H1 (cell line): ENCODE results near the gene SGCD. TPM values are rescaled to one million over a fixed set of nuclear protein-coding genes. Genes with fewer than 3 reads are reported as not detected.

Source experiments
- CTCF ChIA-PET: fragments of 300-600 bp; sonication (Branson Sonifier 250); formaldehyde crosslinking; loops from one replicate; lab custom pipeline; 2021; ENCODE audit not compliant: partially characterized antibody; lab: Charles Lee
- POLR2A ChIA-PET: fragments of 300-600 bp; sonication (Branson Sonifier 250); formaldehyde crosslinking; loops from one replicate; lab custom pipeline; 2021; ENCODE audit warnings: inconsistent platforms; ENCODE audit not compliant: partially characterized antibody; lab: Charles Lee
- DNase-seq, 2 experiments: peaks; one replicate each; pipeline versions ENCODE4 v3.0.0 to v3.0.0-alpha.2; 2010 to 2022; ENCODE audit warnings: low spot score in 2 of 2, low read depth in 1 of 2, mixed read lengths in 1 of 2
- FAIRE-seq: peaks from 2 replicates; lab custom pipeline; 2011; peaks lifted over from hg19 to GRCh38; lab: Jason Lieb, UNC
- H2AFZ ChIP-seq: 2 replicates; pipeline ENCODE4 v1.8.1; 2012; ENCODE audit warnings: low read length, inconsistent platforms
- H2AK5ac ChIP-seq: 2 replicates; pipeline ENCODE4 v1.6.1; 2013; ENCODE audit warnings: low read depth, low read length
- H2BK120ac ChIP-seq: replicated peaks from 2 replicates; pipeline ENCODE3; 2013; ENCODE audit warnings: low read depth, low read length, inconsistent platforms
- H2BK12ac ChIP-seq: 2 replicates; pipeline ENCODE4 v1.6.1; 2013; ENCODE audit warnings: low read depth, low read length
- H2BK15ac ChIP-seq: 2 replicates; pipeline ENCODE4 v1.6.1; 2013; ENCODE audit warnings: low read length
- H2BK20ac ChIP-seq: 2 replicates; pipeline ENCODE4 v1.6.1; 2013; ENCODE audit warnings: low read length
- H2BK5ac ChIP-seq: 2 replicates; pipeline ENCODE4 v1.6.1; 2013; ENCODE audit warnings: low read depth, low read length
- H3K14ac ChIP-seq: 2 replicates; pipeline ENCODE4 v1.6.1; 2013; ENCODE audit warnings: inconsistent platforms; ENCODE audit not compliant: insufficient read length
- H3K18ac ChIP-seq: 2 replicates; pipeline ENCODE4 v1.6.1; 2013; ENCODE audit warnings: low read length; ENCODE audit errors: extremely low read depth
- H3K23ac ChIP-seq: 2 replicates; pipeline ENCODE4 v1.6.1; 2013; ENCODE audit warnings: inconsistent platforms; ENCODE audit not compliant: insufficient read length
- H3K23me2 ChIP-seq: 2 replicates; pipeline ENCODE4 v1.6.1; 2013; ENCODE audit warnings: low read depth, low read length
- H3K27ac ChIP-seq: 2 replicates; pipeline ENCODE4 v1.6.1; 2011; ENCODE audit warnings: low read depth, low read length, inconsistent platforms
- H3K27me3 ChIP-seq, 4 experiments: replicated peaks in 1 of 4; 1 replicate in 1 of 4; 2 replicates in 3 of 4; pipeline versions ENCODE4 v1.6.1 to v1.8.1; 2011 to 2013; ENCODE audit warnings: low read length in 3 of 4, mild to moderate bottlenecking in 3 of 4, inconsistent platforms in 2 of 4, mixed read lengths in 2 of 4, moderate library complexity in 1 of 4; ENCODE audit not compliant: control insufficient read depth in 3 of 4, insufficient read depth in 3 of 4; ENCODE audit errors: extremely low read depth in 1 of 4
- H3K36me3 ChIP-seq, 4 experiments: 2 replicates each; pipeline versions ENCODE4 v1.6.1 to v1.8.1; 2011 to 2013; ENCODE audit warnings: mild to moderate bottlenecking in 4 of 4, low read length in 3 of 4, moderate library complexity in 2 of 4, control low read depth in 1 of 4, inconsistent platforms in 1 of 4; ENCODE audit not compliant: insufficient read depth in 4 of 4, control insufficient read depth in 2 of 4
- H3K4ac ChIP-seq: replicated peaks from 2 replicates; pipeline ENCODE3; 2013; ENCODE audit warnings: low read length, low read depth, mixed read lengths, inconsistent platforms; ENCODE audit not compliant: insufficient read length
- H3K4me1 ChIP-seq, 4 experiments: replicated peaks in 1 of 4; 1 replicate in 1 of 4; 2 replicates in 3 of 4; pipeline versions ENCODE4 v1.6.1 to v1.8.1; 2011 to 2013; ENCODE audit warnings: low read length in 3 of 4, inconsistent platforms in 2 of 4, mixed read lengths in 1 of 4; ENCODE audit not compliant: insufficient read depth in 4 of 4, control insufficient read depth in 3 of 4
- H3K4me2 ChIP-seq, 2 experiments: 2 replicates each; pipeline versions ENCODE4 v1.6.1 to v1.8.1; 2011 to 2013; ENCODE audit warnings: low read depth in 2 of 2, low read length in 2 of 2, control low read depth in 1 of 2, inconsistent platforms in 1 of 2, mild to moderate bottlenecking in 1 of 2; ENCODE audit not compliant: insufficient read depth in 1 of 2
- H3K4me3 ChIP-seq, 4 experiments: fragments of 200-600, 300-600 bp in 1 of 4; sonication (generic), shearing (Covaris generic), sonication (Bioruptor Twin) in 1 of 4; 2 replicates each; pipeline versions ENCODE4 v1.5.1 to v1.8.1; 2011 to 2016; ENCODE audit warnings: low read length in 4 of 4, low read depth in 3 of 4, control low read depth in 2 of 4, inconsistent platforms in 2 of 4, mild to moderate bottlenecking in 2 of 4, mixed read lengths in 1 of 4, moderate library complexity in 1 of 4; ENCODE audit not compliant: insufficient read depth in 2 of 4; ENCODE audit errors: extremely low read depth in 1 of 4
- H3K56ac ChIP-seq: replicated peaks from 2 replicates; pipeline ENCODE3; 2013; ENCODE audit warnings: low read depth, mild to moderate bottlenecking, mixed read lengths, low read length, inconsistent platforms; ENCODE audit not compliant: insufficient read length
- H3K79me1 ChIP-seq: 2 replicates; pipeline ENCODE4 v1.6.1; 2013; ENCODE audit warnings: low read depth, low read length, control low read depth
- H3K79me2 ChIP-seq, 2 experiments: 2 replicates each; pipeline versions ENCODE4 v1.6.1 to v1.8.1; 2012 to 2013; ENCODE audit warnings: low read length in 2 of 2, mild to moderate bottlenecking in 2 of 2, inconsistent platforms in 1 of 2; ENCODE audit not compliant: insufficient read depth in 2 of 2, control insufficient read depth in 1 of 2
- H3K9ac ChIP-seq, 4 experiments: replicated peaks in 1 of 4; 1 replicate in 1 of 4; 2 replicates in 3 of 4; pipeline versions ENCODE4 v1.6.1 to v1.8.1; 2011 to 2013; ENCODE audit warnings: low read depth in 3 of 4, low read length in 3 of 4, control low read depth in 2 of 4, mild to moderate bottlenecking in 2 of 4, moderate library complexity in 2 of 4, inconsistent platforms in 1 of 4; ENCODE audit errors: extremely low read depth in 1 of 4
- H3K9me3 ChIP-seq, 2 experiments: 2 replicates each; pipeline versions ENCODE4 v1.6.1 to v1.8.1; 2012 to 2013; ENCODE audit warnings: mild to moderate bottlenecking in 2 of 2, moderate library complexity in 2 of 2, control low read depth in 1 of 2, inconsistent platforms in 1 of 2, low read depth in 1 of 2, low read length in 1 of 2, mixed read lengths in 1 of 2; ENCODE audit not compliant: insufficient read depth in 2 of 2
- H4K20me1 ChIP-seq, 2 experiments: replicated peaks in 1 of 2; 2 replicates each; pipeline versions ENCODE3 to v1.8.1; 2011 to 2013; ENCODE audit warnings: inconsistent platforms in 2 of 2, low read length in 2 of 2, mild to moderate bottlenecking in 1 of 2; ENCODE audit not compliant: insufficient read depth in 2 of 2, control insufficient read depth in 1 of 2
- H4K5ac ChIP-seq: 2 replicates; pipeline ENCODE4 v1.6.1; 2013; ENCODE audit warnings: low read length, low read depth, mixed read lengths, inconsistent platforms; ENCODE audit not compliant: insufficient read length
- H4K8ac ChIP-seq: 2 replicates; pipeline ENCODE4 v1.8.0; 2013; ENCODE audit warnings: mild to moderate bottlenecking, moderate library complexity, low read length, inconsistent platforms; ENCODE audit not compliant: insufficient read depth; ENCODE audit errors: extremely low read depth
- H4K91ac ChIP-seq: replicated peaks from 2 replicates; pipeline ENCODE3; 2013; ENCODE audit warnings: low read length, mixed read lengths, inconsistent platforms; ENCODE audit not compliant: insufficient read length
- BCL11A ChIP-seq, 2 experiments: IDR thresholded peaks; one replicate each; pipeline ENCODE4 v1.6.1; 2011; ENCODE audit warnings: low read depth in 2 of 2, low read length in 2 of 2, mild to moderate bottlenecking in 2 of 2
- CBX8 ChIP-seq: fragments of 300-800, 300-1000 bp; sonication (generic); IDR thresholded peaks from 2 replicates; pipeline ENCODE4 v1.7.1; 2016; ENCODE audit warnings: low read depth, low read length, borderline replicate concordance
- CHD2 ChIP-seq: IDR thresholded peaks from 2 replicates; pipeline ENCODE4 v1.6.1; 2012; ENCODE audit warnings: low read length, improper control_type of control experiment
- HDAC6 ChIP-seq: IDR thresholded peaks from one replicate; pipeline ENCODE4 v1.7.1; 2012; ENCODE audit warnings: low read depth, mild to moderate bottlenecking, inconsistent platforms, low read length, moderate library complexity
- KDM4A ChIP-seq: IDR thresholded peaks from one replicate; pipeline ENCODE4 v1.7.1; 2012; ENCODE audit warnings: low read depth, mild to moderate bottlenecking, moderate library complexity, low read length, inconsistent platforms; ENCODE audit not compliant: severe bottlenecking
- POLR2A ChIP-seq, 2 experiments: IDR thresholded peaks; 1 replicate in 1 of 2; 2 replicates in 1 of 2; pipeline ENCODE4 v1.6.1; 2011; ENCODE audit warnings: low read depth in 2 of 2, low read length in 2 of 2, mild to moderate bottlenecking in 2 of 2; ENCODE audit errors: control extremely low read depth in 1 of 2
- SIRT6 ChIP-seq: IDR thresholded peaks from one replicate; pipeline ENCODE4 v1.7.1; 2012; ENCODE audit warnings: low read length, inconsistent platforms
- SP2 ChIP-seq: IDR thresholded peaks from 2 replicates; pipeline ENCODE4 v1.6.1; 2012; ENCODE audit warnings: mild to moderate bottlenecking, low read length, inconsistent platforms
- SP4 ChIP-seq: IDR thresholded peaks from 2 replicates; pipeline ENCODE4 v1.6.1; 2012; ENCODE audit warnings: low read length, inconsistent platforms
- SUZ12 ChIP-seq: fragments of 200-600 bp; sonication (generic); IDR thresholded peaks from 2 replicates; pipeline ENCODE4 v1.6.1; 2012; ENCODE audit warnings: mild to moderate bottlenecking, inconsistent platforms, low read length, moderate library complexity, mixed read lengths
- TAF1 ChIP-seq: IDR thresholded peaks from 2 replicates; pipeline ENCODE4 v1.6.1; 2011; ENCODE audit warnings: mild to moderate bottlenecking, low read depth, low read length
- TAF7 ChIP-seq: optimal IDR thresholded peaks from 2 replicates; pipeline ENCODE3; 2011; ENCODE audit warnings: low read depth, mild to moderate bottlenecking, inconsistent platforms, low read length, moderate library complexity, borderline replicate concordance
- TBP ChIP-seq: IDR thresholded peaks from 2 replicates; pipeline ENCODE4 v1.6.1; 2011; ENCODE audit warnings: low read depth, low read length, improper control_type of control experiment
- ZNF274 ChIP-seq: IDR thresholded peaks from 2 replicates; pipeline ENCODE4 v1.7.0; 2012; ENCODE audit warnings: low read length, borderline replicate concordance; ENCODE audit errors: extremely low read depth
- polyA plus RNA-seq, 7 experiments: library from polyadenylated mRNA; depleted of rRNA in 3 of 7; stranded (reverse) in 5 of 7; unstranded in 2 of 7; fragments of >200 nt in 5 of 7; fragments of 200-250 nt in 2 of 7; gene quantifications; 1 replicate in 5 of 7; 2 replicates in 1 of 7; 4 replicates in 1 of 7; pipeline versions ENCODE4 v1.2.1 to v1.2.3, GENCODE V29; 2011 to 2013; ENCODE audit warnings: missing spikeins in 2 of 7, mixed read lengths in 2 of 7
- total RNA-seq: library from RNA; stranded (reverse); fragmentation: NEBNext Ultra II Directional; extraction: Animal tissue kit (Norgen Biotek cat#: 25700); gene quantifications from 2 replicates; pipeline ENCODE4 v1.2.1, GENCODE V29; 2021
- TF ChIP-seq, protein P1 (sequence below): IDR thresholded peaks from 2 replicates; pipeline ENCODE4 v1.6.1; 2011; ENCODE audit warnings: low read length, improper control_type of control experiment
- TF ChIP-seq, protein P2 (sequence below): IDR thresholded peaks from 2 replicates; pipeline ENCODE4 v1.6.1; 2011; ENCODE audit warnings: low read depth, mild to moderate bottlenecking, low read length; ENCODE audit not compliant: insufficient read depth

SGCD gene
- total and polyA plus RNA-seq, 2 of the 8 experiments (the other 6 are each of a cell fraction or from before 2014, with no cell fraction given), result 0.04 to 0.08 TPM

DNA sequence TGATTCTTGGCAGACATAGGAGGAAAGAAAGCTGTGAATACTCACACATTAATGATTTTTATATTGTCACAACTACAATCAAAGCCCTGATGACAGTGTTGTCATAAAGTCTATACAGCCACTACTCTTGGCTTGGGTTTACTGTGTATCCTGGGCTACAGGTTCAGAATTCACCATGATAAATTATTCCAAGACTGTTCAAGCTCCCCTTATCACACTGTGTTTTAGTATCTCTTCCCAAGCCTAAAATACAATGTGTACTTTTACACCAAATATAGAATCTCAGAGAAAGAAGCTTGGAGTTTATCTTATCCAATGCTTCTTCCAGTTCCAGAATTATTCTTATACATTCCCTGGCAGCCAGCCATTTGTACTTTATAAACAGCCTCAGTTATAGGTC is 395.4 kb downstream of the SGCD start:
- no peaks in the 10 kb centered on the region for H3K27me3 ChIP-seq
- FAIRE-seq (no peak), DNase-seq (no peak)
- H3K56ac ChIP-seq, result no peak overlapping the region
- no peak overlapping the region for H2AFZ ChIP-seq
- H3K18ac ChIP-seq, result no peak overlapping the region
- H3K14ac ChIP-seq, result no peak overlapping the region
- no peak overlapping the region for H3K23ac ChIP-seq
- no peak overlapping the region for H3K9ac ChIP-seq
- H3K36me3 ChIP-seq, result no peaks in the 10 kb centered on the region
- H3K4me2 ChIP-seq, result no peak overlapping the region
- H3K4ac ChIP-seq, result no peak overlapping the region
- H3K27ac ChIP-seq, result no peak overlapping the region
- H2BK120ac ChIP-seq, result no peak overlapping the region
- no peak overlapping the region for H4K8ac ChIP-seq
- ChIA-PET POLR2A (no interaction called here), CTCF (interaction anchor here (1.2 to 1.3 kb wide), 2 partner anchors 37 to 94 kb away, joined by 3 read pairs; no protein-coding TSS in a partner anchor)
- H3K23me2 ChIP-seq, result no peaks in the 10 kb centered on the region
- no peak overlapping the region for H2AK5ac ChIP-seq
- H2BK5ac ChIP-seq, result no peak overlapping the region
- H4K20me1 ChIP-seq, result no peaks in the 10 kb centered on the region
- H2BK12ac ChIP-seq, result no peak overlapping the region
- H2BK20ac ChIP-seq, result no peak overlapping the region
- H3K9me3 ChIP-seq, result no peaks in the 10 kb centered on the region
- H3K4me3 ChIP-seq, result no peak overlapping the region
- no peak overlapping the region for H4K5ac ChIP-seq
- no peak overlapping the region for H4K91ac ChIP-seq
- H3K79me2 ChIP-seq, result no peaks in the 10 kb centered on the region
- H3K4me1 ChIP-seq, result peaks cover 0 to 1% (median 0%) of the 10 kb centered on the region in 4 experiments; a peak in 2 of 7 replicates
- no peak overlapping the region for H2BK15ac ChIP-seq
- H3K79me1 ChIP-seq, result no peaks in the 10 kb centered on the region
- no peak for TF ChIP-seq POLR2A (IDR thresholded peaks at IDR 0.05; ENCODE audit: control extremely low read depth in 1 of 2, low read depth in 2 of 2, low read length in 2 of 2)
- no peak for TF ChIP-seq HDAC6
- TF ChIP-seq CHD2, result no peak
- TF ChIP-seq TBP, result no peak
- no peak for TF ChIP-seq SIRT6
- TF ChIP-seq, protein P1, sequence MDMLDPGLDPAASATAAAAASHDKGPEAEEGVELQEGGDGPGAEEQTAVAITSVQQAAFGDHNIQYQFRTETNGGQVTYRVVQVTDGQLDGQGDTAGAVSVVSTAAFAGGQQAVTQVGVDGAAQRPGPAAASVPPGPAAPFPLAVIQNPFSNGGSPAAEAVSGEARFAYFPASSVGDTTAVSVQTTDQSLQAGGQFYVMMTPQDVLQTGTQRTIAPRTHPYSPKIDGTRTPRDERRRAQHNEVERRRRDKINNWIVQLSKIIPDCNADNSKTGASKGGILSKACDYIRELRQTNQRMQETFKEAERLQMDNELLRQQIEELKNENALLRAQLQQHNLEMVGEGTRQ, result no peak
- TF ChIP-seq KDM4A, result no peak
- TF ChIP-seq SUZ12, result no peak
- TF ChIP-seq CBX8, result no peak
- no peak for TF ChIP-seq SP2
- TF ChIP-seq ZNF274, result no peak
- TF ChIP-seq, protein P2, sequence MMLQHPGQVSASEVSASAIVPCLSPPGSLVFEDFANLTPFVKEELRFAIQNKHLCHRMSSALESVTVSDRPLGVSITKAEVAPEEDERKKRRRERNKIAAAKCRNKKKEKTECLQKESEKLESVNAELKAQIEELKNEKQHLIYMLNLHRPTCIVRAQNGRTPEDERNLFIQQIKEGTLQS, result no peak
- TF ChIP-seq TAF7, result no peak
- TF ChIP-seq SP4, result no peak
- TF ChIP-seq BCL11A (IDR thresholded peaks at IDR 0.05; ENCODE audit: low read depth in 2 of 2, low read length in 2 of 2), result no peak
- no peak for TF ChIP-seq TAF1
